AG04450 (cell line): ENCODE results near the gene UCN2. TPM values are rescaled to one million over a fixed set of nuclear protein-coding genes. Genes with fewer than 3 reads are reported as not detected.

ENCODE experiments used
- CTCF ChIA-PET: fragments of 300-600, 350-600 bp; formaldehyde crosslinking; extraction: SDS; loops from one replicate; lab custom pipeline; 2022; ENCODE audit warnings: antibody characterized with exemption, inconsistent platforms; lab: Charles Lee
- POLR2A ChIA-PET: fragments of 350-600 bp; formaldehyde crosslinking; extraction: SDS; loops from one replicate; lab custom pipeline; 2021; ENCODE audit warnings: antibody characterized with exemption, inconsistent platforms; lab: Yijun Ruan, JAX
- DNase-seq: peaks from one replicate; pipeline ENCODE4 v3.0.0-alpha.2; 2011; ENCODE audit warnings: low read depth, low spot score
- H3K27ac ChIP-seq: one replicate; pipeline ENCODE4 v1.5.1; 2012; ENCODE audit warnings: low read depth, low read length, control low read depth
- H3K27me3 ChIP-seq: one replicate; pipeline ENCODE4 v1.6.0; 2012; ENCODE audit warnings: low read length; ENCODE audit not compliant: control insufficient read depth, insufficient read depth
- H3K4me3 ChIP-seq: 2 replicates; pipeline ENCODE4 v1.5.1; 2011; ENCODE audit warnings: mild to moderate bottlenecking, low read depth, low read length, control low read depth
- H3K9me3 ChIP-seq: 2 replicates; pipeline ENCODE4 v1.5.1; 2012; ENCODE audit warnings: low read length; ENCODE audit not compliant: control insufficient read depth, insufficient read depth
- polyA plus RNA-seq: library from polyadenylated mRNA; depleted of rRNA; stranded (reverse); fragments of >200 nt; gene quantifications from 2 replicates; pipeline ENCODE4 v1.2.3, GENCODE V29; 2011
- TF ChIP-seq, protein P1 (sequence below): IDR thresholded peaks from 2 replicates; pipeline ENCODE4 v1.5.1; 2011; ENCODE audit warnings: low read depth, low read length, control low read depth, inconsistent platforms

UCN2 gene
- polyA plus RNA-seq, 1 experiment, result 1.2 TPM

DNA sequence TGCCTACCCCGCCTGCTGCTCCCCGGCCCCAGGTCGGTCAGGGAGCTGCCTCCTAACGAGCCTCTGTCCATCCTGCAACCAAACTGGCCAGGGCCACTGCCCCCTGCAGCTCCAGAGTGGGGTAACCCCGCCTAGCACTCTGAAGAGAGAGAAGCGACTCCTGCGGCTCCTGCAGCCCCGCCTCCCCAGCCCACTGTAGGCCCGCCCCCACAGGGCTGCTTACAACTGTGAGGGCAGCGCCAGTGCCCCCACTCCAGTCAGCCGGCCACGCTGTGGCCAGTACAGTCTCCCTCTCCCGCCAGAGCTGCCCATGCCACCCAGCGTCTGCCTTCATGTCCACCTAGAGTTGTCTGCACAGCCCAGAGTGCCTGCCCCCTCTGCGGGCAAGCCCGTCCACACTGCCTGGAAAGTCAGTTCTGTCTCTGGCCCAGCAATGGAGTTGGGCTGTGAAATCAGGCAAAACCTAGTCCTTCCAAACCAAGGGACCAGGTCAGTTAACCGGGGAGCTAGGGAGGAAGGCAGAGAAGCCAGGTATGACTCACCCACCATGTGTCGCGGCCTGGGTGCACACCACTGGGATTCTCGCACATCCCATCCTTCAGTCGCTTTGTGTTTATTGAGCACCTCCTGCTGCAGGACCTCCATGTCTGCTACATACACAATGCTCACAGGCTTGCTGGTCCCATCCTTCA is 2.4 kb downstream of the UCN2 start:
- Histone ChIP-seq H3K27me3 (no peaks in the 10 kb centered on the region), H3K4me3 (peak overlapping the region; percentile 43), H3K27ac (peak overlapping the region; percentile 80), H3K9me3 (no peaks in the 10 kb centered on the region)
- ChIA-PET CTCF (interaction anchor here (0.5 to 2.5 kb wide), 8 partner anchors 11 to 391 kb away, joined by 3 to 12 read pairs (median 4); no protein-coding TSS in a partner anchor), POLR2A (interaction anchor here (0.6 to 1.9 kb wide), 8 partner anchors 10 to 102 kb away, joined by 3 to 6 read pairs (median 4); partner anchors contain the start of genes CELSR3 and SLC26A6)
- TF ChIP-seq, protein P1, sequence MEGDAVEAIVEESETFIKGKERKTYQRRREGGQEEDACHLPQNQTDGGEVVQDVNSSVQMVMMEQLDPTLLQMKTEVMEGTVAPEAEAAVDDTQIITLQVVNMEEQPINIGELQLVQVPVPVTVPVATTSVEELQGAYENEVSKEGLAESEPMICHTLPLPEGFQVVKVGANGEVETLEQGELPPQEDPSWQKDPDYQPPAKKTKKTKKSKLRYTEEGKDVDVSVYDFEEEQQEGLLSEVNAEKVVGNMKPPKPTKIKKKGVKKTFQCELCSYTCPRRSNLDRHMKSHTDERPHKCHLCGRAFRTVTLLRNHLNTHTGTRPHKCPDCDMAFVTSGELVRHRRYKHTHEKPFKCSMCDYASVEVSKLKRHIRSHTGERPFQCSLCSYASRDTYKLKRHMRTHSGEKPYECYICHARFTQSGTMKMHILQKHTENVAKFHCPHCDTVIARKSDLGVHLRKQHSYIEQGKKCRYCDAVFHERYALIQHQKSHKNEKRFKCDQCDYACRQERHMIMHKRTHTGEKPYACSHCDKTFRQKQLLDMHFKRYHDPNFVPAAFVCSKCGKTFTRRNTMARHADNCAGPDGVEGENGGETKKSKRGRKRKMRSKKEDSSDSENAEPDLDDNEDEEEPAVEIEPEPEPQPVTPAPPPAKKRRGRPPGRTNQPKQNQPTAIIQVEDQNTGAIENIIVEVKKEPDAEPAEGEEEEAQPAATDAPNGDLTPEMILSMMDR, result peak; percentile 56
- DNase-seq, result no peak

DNA sequence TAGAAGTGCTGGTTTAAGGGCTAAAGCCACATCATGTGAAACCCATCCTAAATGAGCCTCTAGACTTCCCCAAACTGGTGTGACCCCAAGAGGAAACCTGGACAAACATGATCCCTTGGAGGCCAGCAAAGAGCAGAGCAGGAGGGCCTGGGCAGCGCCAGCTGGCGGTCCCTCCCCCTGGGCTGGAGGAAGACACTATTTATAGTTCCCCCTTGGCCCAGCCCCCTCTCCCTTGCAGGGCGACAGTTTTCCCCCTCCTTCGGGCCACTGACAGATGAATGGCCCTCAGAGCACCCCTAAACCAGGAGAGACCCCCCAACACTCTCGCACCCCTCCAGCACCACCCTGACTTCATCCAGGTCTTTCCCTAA is 2.9 kb downstream of the UCN2 start:
- Histone ChIP-seq H3K9me3 (no peaks in the 10 kb centered on the region), H3K4me3 (peak overlapping the region; percentile 43), H3K27ac (peak overlapping the region; percentile 80), H3K27me3 (no peaks in the 10 kb centered on the region)
- POLR2A ChIA-PET, result interaction anchor here (0.6 to 1.9 kb wide), 7 partner anchors 9 to 289 kb away, joined by 3 to 6 read pairs (median 4); partner anchors contain the start of genes CELSR3 and SLC26A6
- CTCF ChIA-PET, result interaction anchor here (0.5 to 2.5 kb wide), 8 partner anchors 11 to 181 kb away, joined by 3 to 12 read pairs (median 3); no protein-coding TSS in a partner anchor
- DNase-seq, result no peak
- TF ChIP-seq, protein P1, result no peak

DNA sequence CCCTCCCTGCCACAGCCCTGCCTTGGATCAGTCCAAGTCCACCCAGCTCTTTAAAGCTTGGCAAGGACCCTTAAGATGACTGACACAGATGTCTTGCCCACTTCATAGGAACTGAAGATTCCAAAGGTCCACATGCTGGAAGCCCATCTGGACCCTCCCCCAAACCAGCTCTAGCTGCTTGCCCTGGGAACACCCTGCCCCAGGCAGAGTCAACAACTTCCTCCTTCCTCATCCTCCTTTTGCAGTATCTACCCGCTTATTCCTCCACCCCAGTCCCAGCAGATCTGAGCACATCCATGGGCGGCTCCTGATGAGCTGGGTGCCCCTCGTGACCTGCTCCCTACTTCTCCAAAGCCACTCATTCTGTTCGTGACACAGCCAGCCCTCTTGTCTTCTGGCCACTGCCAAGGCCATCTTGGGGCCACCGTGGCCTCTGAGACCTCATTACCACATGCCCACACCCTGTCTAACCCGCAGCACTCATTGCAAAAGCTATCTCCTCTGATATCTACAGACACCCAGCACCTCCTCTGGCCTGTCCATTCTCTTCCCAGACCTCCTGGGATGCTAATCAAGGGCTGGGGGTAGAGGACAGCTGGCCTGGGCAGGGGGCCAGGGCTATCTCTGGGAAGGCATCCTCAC is 5.0 kb downstream of the UCN2 start:
- ChIA-PET POLR2A (no interaction called here), CTCF (interaction anchor here (0.5 to 2.5 kb wide), 13 partner anchors 10 to 364 kb away, joined by 3 to 12 read pairs (median 3); partner anchors contain the start of genes SHISA5 and SLC26A6)
- Histone ChIP-seq H3K4me3 (no peak overlapping the region), H3K27ac (no peak overlapping the region), H3K9me3 (no peaks in the 10 kb centered on the region), H3K27me3 (no peaks in the 10 kb centered on the region)
- no peak for DNase-seq
- TF ChIP-seq, protein P1, result no peak

DNA sequence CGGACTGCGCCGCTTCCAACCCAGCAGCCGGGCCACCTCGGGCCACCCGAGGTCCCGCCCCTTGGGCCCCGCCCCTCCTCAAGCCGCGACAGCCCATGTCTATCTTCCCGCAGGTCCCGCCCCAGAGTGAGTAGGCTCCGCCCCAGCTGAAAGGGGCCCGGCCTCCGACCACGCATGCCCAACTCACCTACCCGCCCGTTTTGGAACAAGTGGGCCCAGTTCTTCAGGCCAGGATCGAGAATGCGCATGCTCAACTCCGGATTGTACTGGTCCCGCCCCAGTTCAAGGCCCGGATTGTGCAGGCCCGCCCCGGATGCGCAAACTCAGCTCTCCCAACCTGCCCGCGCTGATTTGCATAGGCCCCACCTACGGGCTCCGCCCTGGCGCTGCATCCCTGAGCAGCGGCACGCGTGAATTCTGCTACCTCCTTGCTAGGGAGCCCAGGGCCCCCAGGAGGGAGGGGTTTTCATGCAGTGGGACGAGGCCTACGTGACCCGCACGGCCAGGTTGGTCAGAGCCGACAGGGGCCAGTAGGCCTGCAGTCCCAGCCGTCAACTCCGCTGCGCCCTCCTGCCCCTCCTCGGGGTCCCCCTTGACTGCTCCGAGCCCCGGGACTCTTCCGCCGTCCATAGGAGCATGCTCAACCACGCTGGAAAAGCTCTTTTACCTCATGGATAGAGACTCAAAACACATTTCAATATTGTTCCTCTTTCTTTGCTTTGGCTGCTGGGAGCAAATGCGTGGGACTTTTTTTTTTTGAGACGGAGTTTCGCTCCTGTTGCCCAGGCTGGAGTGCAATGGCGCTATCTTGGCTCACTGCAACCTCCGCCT is 6.6 kb downstream of the UCN2 start, which contains the start of gene PFKFB4:
Gene PFKFB4 (minus strand): TSS at position 8 of the 831 bp plus-strand sequence. CDS start 26 bp downstream, outside the sequence.
- POLR2A ChIA-PET, result interaction anchor here (0.5 to 1.8 kb wide), 4 partner anchors 37 to 78 kb away, joined by 3 to 4 read pairs (median 3); partner anchors contain the start of gene SLC26A6
- Histone ChIP-seq H3K27ac (peak within 1 kb of the TSS; percentile 39), H3K27me3 (no peaks in the 10 kb centered on the region), H3K9me3 (no peaks in the 10 kb centered on the region), H3K4me3 (peak within 1 kb of the TSS; percentile 82)
- DNase-seq, result peak; percentile 98
- CTCF ChIA-PET, result interaction anchor here (0.6 to 1.6 kb wide), 6 partner anchors 15 to 1271 kb away, joined by 3 to 5 read pairs (median 4); no protein-coding TSS in a partner anchor
- TF ChIP-seq, protein P1, result 0 out of 2 replicates have a peak, but pooled peaks have one; percentile 14
